Activated CD4-positive, alpha-beta T cell treated with anti-CD3 and anti-CD28 coated beads for 36 hours (primary cell): ENCODE results near the gene ARMH3. TPM values are rescaled to one million over a fixed set of nuclear protein-coding genes. Genes with fewer than 3 reads are reported as not detected.

ENCODE experiments used
- ATAC-seq: fragments of 200-7000 bp; cut with Tn5 transposase; one replicate; pipeline ENCODE4 v1.10.0; 2021; ENCODE audit warnings: mild to moderate bottlenecking, moderate library complexity
- CTCF ChIA-PET: fragments of 350-600 bp; sonication (Branson Sonifier 250); formaldehyde crosslinking; loops from one replicate; lab custom pipeline; 2021; ENCODE audit warnings: antibody characterized with exemption; lab: Charles Lee
- POLR2A ChIA-PET: fragments of 350-600 bp; sonication (Branson Sonifier 250); formaldehyde crosslinking; loops from one replicate; lab custom pipeline; 2021; ENCODE audit warnings: antibody characterized with exemption, inconsistent platforms; lab: Charles Lee
- DNase-seq: peaks from one replicate; pipeline ENCODE4 v3.0.0-alpha.2; 2020
- H3K27ac Mint-ChIP-seq: one replicate; pipeline ENCODE4 v1.8.0; 2021; ENCODE audit warnings: mixed read lengths
- H3K27me3 Mint-ChIP-seq: one replicate; pipeline ENCODE4 v1.8.0; 2021; ENCODE audit warnings: mixed read lengths
- H3K36me3 Mint-ChIP-seq: one replicate; pipeline ENCODE4 v1.8.0; 2021; ENCODE audit warnings: low read depth, mixed read lengths
- H3K4me1 Mint-ChIP-seq: one replicate; pipeline ENCODE4 v1.8.0; 2021; ENCODE audit warnings: mixed read lengths
- H3K4me3 Mint-ChIP-seq: one replicate; pipeline ENCODE4 v1.8.0; 2021; ENCODE audit warnings: mild to moderate bottlenecking, moderate library complexity, mixed read lengths
- H3K9me3 Mint-ChIP-seq: one replicate; pipeline ENCODE4 v1.8.0; 2021; ENCODE audit warnings: low read depth, mixed read lengths
- intact Hi-C, 2 experiments: fragments of 100-400 bp; cut with DNase I in 1 of 2; cut with micrococcal nuclease in 1 of 2; formaldehyde crosslinking; loops; one replicate each; pipeline versions ENCODE4 v1.14.2 to v1.15.1; 2022 to 2024; cut with DNase I, micrococcal nuclease
- total RNA-seq, 2 experiments: library from RNA; stranded (reverse); gene quantifications; one replicate each; pipeline ENCODE4 v1.2.3, GENCODE V29; 2021

ARMH3 gene
- total RNA-seq, 2 experiments from 2014 or later, result 16.0 to 21.0 TPM

DNA sequence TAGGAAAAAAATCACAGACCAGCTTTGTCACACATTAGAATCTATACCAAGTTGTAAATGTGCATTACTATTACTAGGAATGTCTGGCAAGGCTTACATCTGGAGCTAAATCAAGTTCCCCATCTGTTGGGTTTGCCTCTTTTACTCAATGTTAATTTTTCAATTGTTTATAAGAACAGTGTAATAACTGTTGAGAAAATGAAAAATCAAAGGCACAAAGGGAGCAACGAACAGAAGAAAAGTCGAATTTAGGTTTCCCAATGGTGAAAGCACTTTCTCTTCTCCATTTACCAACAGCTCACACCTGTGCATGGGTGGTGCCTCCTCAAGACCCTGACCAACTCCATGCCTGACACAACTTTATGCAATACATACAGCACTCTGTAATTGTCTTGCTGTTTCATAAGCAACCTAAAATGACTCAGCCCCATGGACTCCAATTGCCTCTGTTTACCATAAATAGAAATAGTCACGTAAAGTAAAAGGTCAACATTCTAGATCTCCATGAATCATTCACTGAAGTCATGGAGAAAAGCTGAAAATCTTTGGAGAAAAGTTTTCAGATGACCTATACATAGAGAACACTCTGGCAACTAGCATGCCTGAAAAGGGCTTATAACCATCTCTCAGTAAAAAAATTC lies 116.8 kb downstream of the ARMH3 start:
- no peak for ATAC-seq
- peaks cover 12% of the 10 kb centered on the region for H3K36me3 Mint-ChIP-seq
- H3K9me3 Mint-ChIP-seq, result no peaks in the 10 kb centered on the region
- H3K27me3 Mint-ChIP-seq, result no peaks in the 10 kb centered on the region
- no peak overlapping the region for H3K27ac Mint-ChIP-seq
- intact Hi-C loops, result no loop called here
- POLR2A ChIA-PET, result no interaction called here
- no peak overlapping the region for H3K4me3 Mint-ChIP-seq
- H3K4me1 Mint-ChIP-seq, result peaks cover 8% of the 10 kb centered on the region
- CTCF ChIA-PET, result interaction anchor here (1.0 to 1.9 kb wide), 3 partner anchors 9 to 21 kb away, joined by 3 to 6 read pairs (median 3); no protein-coding TSS in a partner anchor
- DNase-seq, result no peak

DNA sequence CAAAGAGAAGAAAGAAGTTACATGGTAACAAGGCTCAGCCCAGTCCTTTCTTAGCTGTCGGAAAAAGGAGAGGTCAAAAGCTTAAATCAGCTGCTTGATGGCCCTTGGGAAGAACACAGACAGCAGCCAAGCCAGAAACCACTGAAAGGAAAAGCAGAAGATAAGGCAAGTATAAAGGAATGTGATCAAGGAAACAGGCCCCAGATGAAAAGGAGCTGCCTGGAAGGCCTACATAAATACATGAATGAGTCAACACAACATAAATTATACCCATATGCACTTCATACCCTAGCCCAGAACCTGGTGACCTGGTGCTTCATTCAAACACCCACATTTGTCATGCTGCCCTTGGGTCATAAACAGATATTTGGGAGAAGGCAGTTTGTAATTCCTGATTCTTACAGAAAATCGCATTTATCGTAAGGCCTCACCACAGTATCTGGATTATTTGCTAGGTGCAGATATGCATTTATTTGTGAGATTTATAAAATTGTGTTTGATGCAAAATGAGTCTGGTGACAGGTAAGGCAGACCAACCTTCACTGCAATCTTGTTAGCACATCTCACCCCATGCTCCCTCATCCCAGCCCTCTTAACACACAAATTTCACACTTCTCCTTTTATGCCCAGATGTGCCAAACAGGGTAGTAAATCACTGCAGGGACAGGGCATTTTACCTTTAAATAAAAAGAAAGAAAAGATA lies 117.5 kb downstream of the ARMH3 start:
- ChIA-PET POLR2A (no interaction called here), CTCF (interaction anchor here (1.0 to 1.9 kb wide), 3 partner anchors 10 to 20 kb away, joined by 3 to 6 read pairs (median 3); no protein-coding TSS in a partner anchor)
- no peak overlapping the region for H3K4me3 Mint-ChIP-seq
- H3K4me1 Mint-ChIP-seq, result peaks cover 9% of the 10 kb centered on the region
- H3K27me3 Mint-ChIP-seq, result no peaks in the 10 kb centered on the region
- no peaks in the 10 kb centered on the region for H3K9me3 Mint-ChIP-seq
- intact Hi-C loops, result no loop called here
- H3K36me3 Mint-ChIP-seq, result peaks cover 11% of the 10 kb centered on the region
- peak overlapping the region; percentile 23 for H3K27ac Mint-ChIP-seq
- ATAC-seq (no peak), DNase-seq (no peak)

DNA sequence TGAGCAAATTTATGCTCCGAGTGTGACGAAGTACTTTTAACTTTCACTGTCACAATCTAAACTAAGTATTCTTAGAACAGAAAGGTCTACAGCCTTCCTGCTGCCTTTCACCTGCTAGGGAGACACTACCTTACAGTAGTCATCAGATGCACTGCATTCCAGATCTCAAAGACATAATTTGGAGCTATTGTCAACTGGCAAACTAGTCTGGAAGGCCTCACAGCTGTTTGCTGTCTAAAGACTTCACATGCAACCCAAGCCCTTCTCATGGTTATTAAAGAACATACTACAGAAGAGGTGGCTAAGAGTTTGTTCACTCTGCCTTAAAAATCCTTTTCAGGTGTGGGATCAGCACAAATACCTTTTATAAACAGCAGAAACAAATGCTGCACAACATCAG lies 120.5 kb downstream of the ARMH3 start:
- ATAC-seq (no peak), DNase-seq (no peak)
- Mint-ChIP-seq H3K27ac (no peak overlapping the region), H3K27me3 (no peaks in the 10 kb centered on the region), H3K9me3 (no peaks in the 10 kb centered on the region), H3K36me3 (peaks cover 11% of the 10 kb centered on the region), H3K4me1 (peaks cover 21% of the 10 kb centered on the region), H3K4me3 (no peak overlapping the region)
- intact Hi-C loops, result no loop called here
- POLR2A ChIA-PET, result no interaction called here
- CTCF ChIA-PET, result interaction anchor here (1.0 kb wide), 1 partner anchor 94 kb away, joined by 3 read pairs; no protein-coding TSS in a partner anchor

- Mint-ChIP-seq H3K27me3 (no peaks in the 10 kb centered on the region), H3K4me1 (peaks cover 21% of the 10 kb centered on the region), H3K9me3 (no peaks in the 10 kb centered on the region), H3K27ac (no peak overlapping the region), H3K36me3 (peaks cover 11% of the 10 kb centered on the region), H3K4me3 (no peak overlapping the region)
- CTCF ChIA-PET, result interaction anchor here (1.0 to 1.4 kb wide), 2 partner anchors 45 to 94 kb away, joined by 3 to 4 read pairs; no protein-coding TSS in a partner anchor
- POLR2A ChIA-PET, result no interaction called here
- no peak for ATAC-seq
- DNase-seq, result no peak
- intact Hi-C loops, result no loop called here
Measured at GRCh38 chr10:101934686-101935305, 121.2 kb downstream of the ARMH3 start.

DNA sequence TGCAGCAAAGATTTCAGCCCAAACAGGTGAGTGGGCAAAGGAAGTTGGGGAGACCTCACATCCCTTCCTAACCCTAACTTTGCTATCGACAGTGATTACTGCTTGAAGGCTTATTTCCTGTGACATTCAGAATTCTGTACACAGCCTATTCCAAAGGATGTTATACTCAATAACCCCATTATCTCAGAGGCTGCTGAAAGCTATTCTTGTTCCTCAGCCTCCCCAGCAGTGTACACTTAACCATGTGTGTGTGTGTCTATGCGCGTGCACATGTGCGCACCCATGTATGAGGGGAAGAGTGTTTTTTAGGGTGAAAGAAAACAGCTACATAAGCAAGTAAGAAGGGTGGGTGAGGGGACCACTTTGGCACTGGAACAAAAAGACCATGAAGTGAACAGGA lies 122.0 kb downstream of the ARMH3 start:
- peaks cover 19% of the 10 kb centered on the region for H3K4me1 Mint-ChIP-seq
- no peak for DNase-seq
- peaks cover 11% of the 10 kb centered on the region for H3K36me3 Mint-ChIP-seq
- POLR2A ChIA-PET, result no interaction called here
- no peak overlapping the region for H3K27ac Mint-ChIP-seq
- intact Hi-C loops, result no loop called here
- no peaks in the 10 kb centered on the region for H3K9me3 Mint-ChIP-seq
- ATAC-seq, result no peak
- no peaks in the 10 kb centered on the region for H3K27me3 Mint-ChIP-seq
- H3K4me3 Mint-ChIP-seq, result no peak overlapping the region
- CTCF ChIA-PET, result interaction anchor here (0.7 to 1.4 kb wide), 4 partner anchors 13 to 672 kb away, joined by 3 to 4 read pairs (median 4); no protein-coding TSS in a partner anchor

- H3K4me1 Mint-ChIP-seq, result peaks cover 16% of the 10 kb centered on the region
- intact Hi-C loops, result loop anchor here in 1 of 2 experiments (1.0 kb wide), 1 partner anchor 41 kb away; no protein-coding TSS in a partner anchor
- CTCF ChIA-PET, result no interaction called here
- H3K36me3 Mint-ChIP-seq, result peaks cover 5% of the 10 kb centered on the region
- H3K9me3 Mint-ChIP-seq, result no peaks in the 10 kb centered on the region
- no peak overlapping the region for H3K27ac Mint-ChIP-seq
- H3K4me3 Mint-ChIP-seq, result no peak overlapping the region
- ATAC-seq (peak; percentile 99), DNase-seq (peak; percentile 11)
- POLR2A ChIA-PET, result no interaction called here
- H3K27me3 Mint-ChIP-seq, result no peaks in the 10 kb centered on the region
Measured at GRCh38 chr10:101932183-101932582, 123.8 kb downstream of the ARMH3 start.

DNA sequence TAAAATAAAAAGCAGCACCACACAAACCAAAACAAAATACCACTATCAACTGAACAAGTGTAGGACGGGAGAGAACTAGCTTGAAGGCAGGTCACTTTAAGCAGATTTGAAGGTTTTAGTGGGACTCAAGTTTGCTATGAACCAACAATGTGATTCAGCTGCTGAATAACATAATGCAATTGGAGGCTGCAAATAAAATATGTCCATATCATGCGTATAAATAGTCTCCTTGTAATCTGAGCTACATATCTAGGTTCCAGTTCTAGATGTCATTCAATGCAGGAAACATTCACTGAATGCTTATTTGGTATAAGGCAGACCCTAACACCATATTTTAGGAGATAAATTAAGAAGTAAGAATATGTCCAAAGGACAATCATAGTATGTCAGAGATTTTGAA lies 130.9 kb downstream of the ARMH3 start:
- intact Hi-C loops, result no loop called here
- Mint-ChIP-seq H3K4me1 (peaks cover 7% of the 10 kb centered on the region), H3K27me3 (no peaks in the 10 kb centered on the region), H3K9me3 (no peaks in the 10 kb centered on the region), H3K36me3 (peaks cover 3% of the 10 kb centered on the region), H3K4me3 (no peak overlapping the region), H3K27ac (no peak overlapping the region)
- ATAC-seq, result no peak
- ChIA-PET POLR2A (no interaction called here), CTCF (no interaction called here)
- no peak for DNase-seq

GRCh38 chr10:101923256-101923655 lies 132.7 kb downstream of the ARMH3 start:
- intact Hi-C loops, result no loop called here
- Mint-ChIP-seq H3K27me3 (no peaks in the 10 kb centered on the region), H3K27ac (no peak overlapping the region), H3K9me3 (no peaks in the 10 kb centered on the region), H3K4me1 (peaks cover 7% of the 10 kb centered on the region), H3K4me3 (no peak overlapping the region), H3K36me3 (peaks cover 3% of the 10 kb centered on the region)
- DNase-seq, result no peak
- ChIA-PET POLR2A (no interaction called here), CTCF (interaction anchor here (0.5 to 1.1 kb wide), 2 partner anchors 18 to 78 kb away, joined by 3 to 4 read pairs; no protein-coding TSS in a partner anchor)
- no peak for ATAC-seq

DNA sequence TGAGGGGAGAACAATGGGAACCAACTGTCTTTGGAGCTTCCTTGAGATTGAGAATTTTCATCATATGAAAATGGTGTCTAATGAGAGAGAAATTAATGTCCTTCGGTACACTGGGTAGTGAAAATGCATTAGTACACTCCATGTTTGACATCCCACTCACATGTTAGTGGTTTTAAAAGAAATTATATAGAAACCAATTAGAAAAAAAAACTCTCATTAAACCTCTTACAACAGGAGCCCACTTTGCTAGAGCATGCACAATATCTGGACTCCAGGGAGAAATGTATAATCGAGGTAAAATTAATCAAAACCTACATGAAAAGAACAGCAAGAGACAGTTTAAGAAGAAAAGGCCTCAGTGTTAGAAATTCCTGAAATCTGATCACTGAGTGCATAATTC lies 133.1 kb downstream of the ARMH3 start:
- intact Hi-C loops, result no loop called here
- Mint-ChIP-seq H3K36me3 (peaks cover 3% of the 10 kb centered on the region), H3K27me3 (no peaks in the 10 kb centered on the region), H3K27ac (no peak overlapping the region), H3K4me3 (no peak overlapping the region), H3K9me3 (no peaks in the 10 kb centered on the region), H3K4me1 (peaks cover 7% of the 10 kb centered on the region)
- ChIA-PET POLR2A (no interaction called here), CTCF (interaction anchor here (0.5 kb wide), 1 partner anchor 78 kb away, joined by 4 read pairs; no protein-coding TSS in a partner anchor)
- no peak for DNase-seq
- no peak for ATAC-seq

DNA sequence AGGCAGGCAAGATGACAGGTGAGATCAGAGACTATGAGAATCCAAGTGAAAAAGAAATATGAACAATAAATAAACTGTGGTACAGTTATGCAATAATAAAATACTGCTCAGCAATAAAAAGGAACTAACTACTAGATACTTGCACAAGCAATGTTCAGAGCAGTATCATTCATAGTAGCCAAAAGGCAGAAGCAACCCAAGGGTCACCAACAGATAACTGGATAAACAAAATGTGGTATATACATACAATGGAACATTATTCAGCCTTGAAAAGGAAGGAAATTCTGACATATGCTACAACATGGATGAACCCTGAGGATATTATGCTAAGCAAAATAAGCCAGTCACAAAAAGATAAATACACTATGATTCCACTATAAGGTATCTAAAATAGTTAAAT lies 135.4 kb downstream of the ARMH3 start:
- H3K4me1 Mint-ChIP-seq, result peaks cover 7% of the 10 kb centered on the region
- no peak for DNase-seq
- H3K9me3 Mint-ChIP-seq, result no peaks in the 10 kb centered on the region
- H3K4me3 Mint-ChIP-seq, result no peak overlapping the region
- ChIA-PET CTCF (interaction anchor here (0.9 kb wide), 2 partner anchors 18 to 33 kb away, joined by 3 read pairs; no protein-coding TSS in a partner anchor), POLR2A (no interaction called here)
- H3K27me3 Mint-ChIP-seq, result no peaks in the 10 kb centered on the region
- H3K27ac Mint-ChIP-seq, result no peak overlapping the region
- no peak for ATAC-seq
- intact Hi-C loops, result no loop called here
- peaks cover 3% of the 10 kb centered on the region for H3K36me3 Mint-ChIP-seq

DNA sequence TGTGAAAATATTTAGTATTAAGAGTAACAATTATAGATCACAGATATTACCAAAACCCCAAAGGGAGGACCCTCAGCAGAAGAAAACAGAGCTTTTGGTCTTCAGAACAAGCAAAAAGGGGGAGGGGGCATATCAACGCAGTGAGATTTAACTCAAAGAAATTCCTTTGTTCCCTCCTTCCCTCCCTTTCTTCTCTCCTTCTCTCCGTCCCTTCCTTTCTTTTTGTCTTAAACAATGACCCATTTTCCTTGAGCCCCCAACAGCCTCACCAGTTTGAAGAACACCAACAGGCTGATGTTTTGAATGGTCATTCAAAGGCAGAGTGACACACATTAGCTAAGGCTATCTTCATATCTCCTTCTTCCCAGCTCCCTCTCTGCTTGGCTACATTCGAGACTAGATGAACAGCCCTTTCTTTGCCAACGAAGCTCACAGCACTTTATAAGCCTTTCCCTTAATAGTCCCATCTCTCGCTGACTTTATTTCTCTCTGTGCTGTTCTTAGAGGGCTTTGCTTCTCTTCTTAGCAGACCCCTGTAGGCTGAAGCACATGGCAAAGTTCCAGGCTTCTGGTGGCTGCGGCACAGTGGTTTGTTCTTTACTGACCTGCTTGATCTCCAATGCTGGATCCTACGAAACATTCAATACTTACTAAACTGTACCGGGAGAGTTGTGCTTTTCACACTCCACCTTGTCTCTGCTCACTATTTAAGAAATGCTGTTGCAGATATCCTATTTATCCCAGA lies 136.8 kb downstream of the ARMH3 start:
- no peak overlapping the region for H3K27ac Mint-ChIP-seq
- H3K4me3 Mint-ChIP-seq, result no peak overlapping the region
- intact Hi-C loops, result no loop called here
- peaks cover 3% of the 10 kb centered on the region for H3K36me3 Mint-ChIP-seq
- H3K4me1 Mint-ChIP-seq, result peaks cover 7% of the 10 kb centered on the region
- DNase-seq, result no peak
- H3K9me3 Mint-ChIP-seq, result no peaks in the 10 kb centered on the region
- H3K27me3 Mint-ChIP-seq, result no peaks in the 10 kb centered on the region
- ChIA-PET POLR2A (no interaction called here), CTCF (interaction anchor here (0.7 to 1.2 kb wide), 6 partner anchors 8 to 85 kb away, joined by 3 to 4 read pairs (median 3); no protein-coding TSS in a partner anchor)
- ATAC-seq, result no peak
